GM13977 (cell line): Measurements from ENCODE around the gene SLX4.

Source experiments
- DNase-seq: peaks from one replicate; pipeline ENCODE4 v3.0.0; 2012; ENCODE audit warnings: low spot score
- CTCF ChIP-seq: IDR thresholded peaks from 2 replicates; pipeline ENCODE4 v1.5.1; 2012; ENCODE audit warnings: mild to moderate bottlenecking, control low read depth; ENCODE audit not compliant: insufficient read depth; ENCODE audit errors: extremely low read depth, missing control alignments
- in situ Hi-C: fragments of 300-500 bp; cut with MboI; formaldehyde crosslinking; loops from one replicate; pipeline ENCODE4 v1.12.0; 2022; ENCODE audit warnings: low sequenced_read_pairs, low pct_unique_long_range_greater_than_20kb, mixed read lengths, inconsistent platforms; ENCODE audit not compliant: unreplicated experiment

SLX4 gene

GRCh38 chr16:3546986-3547682 lies 64.3 kb downstream of the SLX4 start:
- in situ Hi-C loops: no loop called here
- no peak for TF ChIP-seq CTCF

GRCh38 chr16:3542601-3543373 lies 68.6 kb downstream of the SLX4 start:
- in situ Hi-C loops: no loop called here
- no peak for DNase-seq
- no peak for TF ChIP-seq CTCF

More at GRCh38 chr16:3546986-3547682, 64.3 kb downstream of the SLX4 start:
- DNase-seq: no peak

- in situ Hi-C loops: no loop called here
- no peak for TF ChIP-seq CTCF
- no peak for DNase-seq
These were observed 69.8 kb downstream of the SLX4 start for GRCh38 chr16:3541527-3542155.

GRCh38 chr16:3538222-3538621 lies 73.2 kb downstream of the SLX4 start:
- in situ Hi-C loops: no loop called here
- no peak for TF ChIP-seq CTCF
- DNase-seq: no peak

- no peak for DNase-seq
- in situ Hi-C loops: no loop called here
- TF ChIP-seq CTCF: no peak
These were observed 74.6 kb downstream of the SLX4 start for GRCh38 chr16:3536851-3537250.

GRCh38 chr16:3536271-3536731 lies 75.1 kb downstream of the SLX4 start:
- in situ Hi-C loops: no loop called here
- no peak for TF ChIP-seq CTCF
- no peak for DNase-seq
